Prostate gland (tissue), 2 donors: ENCODE measurements around the gene PPP2R2B.

Source experiments
- POLR2A ChIP-seq: fragments of 450-650 bp; IDR thresholded peaks from one replicate; pipeline ENCODE4 v1.6.1; 2016; ENCODE audit warnings: antibody characterized with exemption, mild to moderate bottlenecking
- TF ChIP-seq, protein P1 (sequence below), 4 experiments: fragments of 200-600 bp in 2 of 4; fragments of 450-650 bp in 2 of 4; sonication (generic) in 2 of 4; IDR thresholded peaks; 1 replicate in 3 of 4; 2 replicates in 1 of 4; pipeline ENCODE4 v1.5.1; 2016 to 2019; ENCODE audit warnings: antibody characterized with exemption in 4 of 4, mild to moderate bottlenecking in 2 of 4, moderate library complexity in 2 of 4

DNA sequence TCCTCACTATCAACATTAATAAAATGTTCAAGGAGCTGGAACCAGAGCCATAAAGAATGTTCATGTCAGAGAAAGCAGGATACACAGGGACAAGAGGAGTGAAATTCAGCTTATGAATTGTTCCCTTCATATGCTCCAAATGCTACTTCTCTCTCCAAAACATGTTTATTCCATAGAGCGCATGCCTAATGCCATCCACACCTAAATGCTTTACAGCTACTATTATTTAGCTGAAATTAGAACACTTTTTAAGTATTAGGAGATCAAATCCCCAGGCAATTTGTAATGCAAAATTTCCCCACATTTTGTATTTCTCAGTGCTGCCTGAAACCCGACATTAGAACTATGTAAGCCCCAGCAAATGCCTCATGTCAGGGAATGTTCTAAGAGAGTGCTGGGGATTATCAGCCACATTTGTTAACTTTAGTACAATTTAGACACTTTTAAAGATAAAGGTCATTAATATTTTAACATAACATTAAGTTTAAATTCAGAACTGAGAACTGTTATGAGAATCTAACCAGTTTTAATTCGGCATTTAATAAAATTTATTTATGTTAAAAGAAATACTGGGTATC is 75.5 kb downstream of the PPP2R2B start:
- no peak for TF ChIP-seq POLR2A
- TF ChIP-seq, protein P1, sequence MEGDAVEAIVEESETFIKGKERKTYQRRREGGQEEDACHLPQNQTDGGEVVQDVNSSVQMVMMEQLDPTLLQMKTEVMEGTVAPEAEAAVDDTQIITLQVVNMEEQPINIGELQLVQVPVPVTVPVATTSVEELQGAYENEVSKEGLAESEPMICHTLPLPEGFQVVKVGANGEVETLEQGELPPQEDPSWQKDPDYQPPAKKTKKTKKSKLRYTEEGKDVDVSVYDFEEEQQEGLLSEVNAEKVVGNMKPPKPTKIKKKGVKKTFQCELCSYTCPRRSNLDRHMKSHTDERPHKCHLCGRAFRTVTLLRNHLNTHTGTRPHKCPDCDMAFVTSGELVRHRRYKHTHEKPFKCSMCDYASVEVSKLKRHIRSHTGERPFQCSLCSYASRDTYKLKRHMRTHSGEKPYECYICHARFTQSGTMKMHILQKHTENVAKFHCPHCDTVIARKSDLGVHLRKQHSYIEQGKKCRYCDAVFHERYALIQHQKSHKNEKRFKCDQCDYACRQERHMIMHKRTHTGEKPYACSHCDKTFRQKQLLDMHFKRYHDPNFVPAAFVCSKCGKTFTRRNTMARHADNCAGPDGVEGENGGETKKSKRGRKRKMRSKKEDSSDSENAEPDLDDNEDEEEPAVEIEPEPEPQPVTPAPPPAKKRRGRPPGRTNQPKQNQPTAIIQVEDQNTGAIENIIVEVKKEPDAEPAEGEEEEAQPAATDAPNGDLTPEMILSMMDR (IDR thresholded peaks at IDR 0.05) = no peak
